ENCODE data around the gene RANBP17.

The RANBP17 gene

GRCh38 chr5:171311322-171312077, 449.7 kb downstream of the RANBP17 start (continued):
- no peak for TF ChIP-seq HIC1 (tag by site-specific recombination; IDR thresholded peaks at IDR 0.05)
- TF ChIP-seq ZSCAN5A (tag by site-specific recombination; IDR thresholded peaks at IDR 0.05): no peak
- no peak for TF ChIP-seq ZNF121 (tag by site-specific recombination; IDR thresholded peaks at IDR 0.05)
- no peak for TF ChIP-seq ZNF184 (tag by site-specific recombination; IDR thresholded peaks at IDR 0.05)
- no peak for TF ChIP-seq ZNF19 (tag by site-specific recombination; IDR thresholded peaks at IDR 0.05; ENCODE audit: low read depth)
- no peak for TF ChIP-seq ZNF48 (tag by site-specific recombination; IDR thresholded peaks at IDR 0.05)
- TF ChIP-seq ZSCAN30 (tag by site-specific recombination; IDR thresholded peaks at IDR 0.05): no peak
- TF ChIP-seq ZBTB11 (tag by site-specific recombination; conservative IDR thresholded peaks at IDR 0.05; ENCODE audit: low read depth): no peak
- TF ChIP-seq IKZF3 (tag by site-specific recombination; IDR thresholded peaks at IDR 0.05): no peak

- ChIA-PET CTCF (interaction anchor here (0.6 kb wide), 1 partner anchor 32 kb away, joined by 4 read pairs; no protein-coding TSS in a partner anchor), POLR2A (no interaction called here)
- no peaks in the 10 kb centered on the region for H3K9me3 ChIP-seq (ENCODE audit: control insufficient read depth, insufficient read depth, low read depth, low read length)
- no peak overlapping the region for H3K4me3 ChIP-seq (ENCODE audit: low read depth, low read length)
- H3K36me3 ChIP-seq (ENCODE audit: control insufficient read depth in 2 of 2, insufficient read depth in 1 of 2, low read length in 2 of 2): peaks cover 3 to 9% of the 10 kb centered on the region in 2 experiments; a peak in 2 of 3 replicates
- no peak overlapping the region for H3K27ac ChIP-seq (ENCODE audit: extremely low read depth, low read depth, low read length)
- peaks cover under 1% of the 10 kb centered on the region; the same call in 1 of the 2 replicates for H3K4me1 ChIP-seq (ENCODE audit: control insufficient read depth, insufficient read depth, low read length)
- TF ChIP-seq KLF17 (tag by site-specific recombination; IDR thresholded peaks at IDR 0.05) (no peak), WT1 (tag by site-specific recombination; IDR thresholded peaks at IDR 0.05) (no peak), ZXDB (tag by site-specific recombination; IDR thresholded peaks at IDR 0.05) (no peak), ZNF768 (tag by site-specific recombination; IDR thresholded peaks at IDR 0.05) (no peak), INSM2 (tag by site-specific recombination; IDR thresholded peaks at IDR 0.05) (no peak), TSHZ1 (tag by site-specific recombination; IDR thresholded peaks at IDR 0.05; ENCODE audit: borderline replicate concordance) (no peak)
These were observed 450.5 kb downstream of the RANBP17 start for GRCh38 chr5:171312129-171312974.
